Measurements from ENCODE around the gene G6PC1. TPM values are rescaled to one million over a fixed set of nuclear protein-coding genes. Genes with fewer than 3 reads are reported as not detected.
"Not testable (repeated sequence)": the region's sequence is repeated elsewhere in the genome, so short reads cannot be mapped to it uniquely, and the experiment has no call there.

Gene G6PC1
- total RNA-seq, 1 experiment from 2014 or later = 0.08 TPM

DNA sequence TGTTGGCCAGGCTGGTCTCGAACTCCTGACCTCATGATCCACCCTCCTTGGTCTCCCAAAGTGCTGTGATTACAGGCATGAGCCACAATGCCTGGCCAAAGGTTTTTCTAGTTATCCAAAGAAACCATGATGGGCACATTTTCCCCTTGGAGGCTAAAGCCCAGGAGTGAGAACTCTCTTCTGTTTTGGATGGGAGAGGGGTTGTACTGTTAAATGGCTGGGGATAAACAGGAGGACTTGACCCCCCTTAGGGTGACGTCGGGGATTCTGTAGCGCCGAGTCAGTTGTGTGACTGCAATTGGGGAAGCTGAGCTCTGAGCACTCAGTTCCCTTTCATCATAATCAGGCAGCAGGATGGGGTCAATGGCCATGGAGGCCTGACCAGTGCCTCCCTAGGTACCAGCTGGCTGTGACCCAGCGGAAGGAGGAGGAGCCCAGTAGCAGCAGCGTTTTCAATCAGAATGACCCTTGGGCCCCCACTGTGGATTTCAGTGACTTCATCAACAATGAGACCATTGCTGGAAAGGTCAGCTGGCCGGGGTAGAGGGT, 45.5 kb upstream of the G6PC1 start:
- POLR2A ChIA-PET = no interaction called here
- intact Hi-C loops (cut with micrococcal nuclease; ENCODE audit: unreplicated experiment) = no loop called here

GRCh38 chr17:42856093-42856492, 44.5 kb upstream of the G6PC1 start:
- H3K4me1 ChIP-seq (ENCODE audit: control insufficient read depth, insufficient read depth, low read length); H3K27me3 ChIP-seq (ENCODE audit: control insufficient read depth, insufficient read depth, low read length); H3K9me3 ChIP-seq (ENCODE audit: control insufficient read depth, insufficient read depth, low read depth, low read length); H3K4me3 ChIP-seq (ENCODE audit: low read depth in 2 of 2, low read length in 2 of 2); BruUV-seq (replicated peaks); ATAC-seq; H3K27ac ChIP-seq (ENCODE audit: low read length); in situ Hi-C loops (cut with HindIII; ENCODE audit: low pct_unique_long_range_greater_than_20kb, low sequenced_read_pairs); H3K36me3 ChIP-seq (ENCODE audit: control insufficient read depth, insufficient read depth, low read length); POLR2A ChIA-PET; DNase-seq (ENCODE audit: low read depth, low spot score); CTCF ChIA-PET; intact Hi-C loops (cut with micrococcal nuclease; ENCODE audit: unreplicated experiment): not testable (repeated sequence)

More for the DNA sequence above, 45.5 kb upstream of the G6PC1 start:
- Histone ChIP-seq H3K27ac (ENCODE audit: low read length) (no peak overlapping the region), H3K4me1 (ENCODE audit: control insufficient read depth, insufficient read depth, low read length) (no peaks in the 10 kb centered on the region), H3K27me3 (ENCODE audit: control insufficient read depth, insufficient read depth, low read length) (no peaks in the 10 kb centered on the region), H3K36me3 (ENCODE audit: control insufficient read depth, insufficient read depth, low read length) (no peaks in the 10 kb centered on the region), H3K9me3 (ENCODE audit: control insufficient read depth, insufficient read depth, low read depth, low read length) (no peaks in the 10 kb centered on the region), H3K4me3 (ENCODE audit: low read depth in 2 of 2, low read length in 2 of 2) (no peak overlapping the region)
- DNase-seq (ENCODE audit: low read depth, low spot score) = no peak
- CTCF ChIA-PET = no interaction called here
- in situ Hi-C loops (cut with HindIII; ENCODE audit: low pct_unique_long_range_greater_than_20kb, low sequenced_read_pairs) = no loop called here
- no peak for ATAC-seq
- BruUV-seq (replicated peaks) = no TSS peak
- no peak for TF ChIP-seq TCF7L2 (IDR thresholded peaks at IDR 0.05; ENCODE audit: low read depth, low read length)
- no peak for TF ChIP-seq POLR2AphosphoS5 (IDR thresholded peaks at IDR 0.05; ENCODE audit: low read depth, low read length)
- TF ChIP-seq REST (IDR thresholded peaks at IDR 0.05; ENCODE audit: insufficient read depth in 1 of 2, low read depth in 2 of 2, low read length in 1 of 2) = no peak
- no peak for TF ChIP-seq SIN3A (IDR thresholded peaks at IDR 0.05; ENCODE audit: borderline replicate concordance, insufficient read depth, low read depth, low read length)
- TF ChIP-seq, protein P1, sequence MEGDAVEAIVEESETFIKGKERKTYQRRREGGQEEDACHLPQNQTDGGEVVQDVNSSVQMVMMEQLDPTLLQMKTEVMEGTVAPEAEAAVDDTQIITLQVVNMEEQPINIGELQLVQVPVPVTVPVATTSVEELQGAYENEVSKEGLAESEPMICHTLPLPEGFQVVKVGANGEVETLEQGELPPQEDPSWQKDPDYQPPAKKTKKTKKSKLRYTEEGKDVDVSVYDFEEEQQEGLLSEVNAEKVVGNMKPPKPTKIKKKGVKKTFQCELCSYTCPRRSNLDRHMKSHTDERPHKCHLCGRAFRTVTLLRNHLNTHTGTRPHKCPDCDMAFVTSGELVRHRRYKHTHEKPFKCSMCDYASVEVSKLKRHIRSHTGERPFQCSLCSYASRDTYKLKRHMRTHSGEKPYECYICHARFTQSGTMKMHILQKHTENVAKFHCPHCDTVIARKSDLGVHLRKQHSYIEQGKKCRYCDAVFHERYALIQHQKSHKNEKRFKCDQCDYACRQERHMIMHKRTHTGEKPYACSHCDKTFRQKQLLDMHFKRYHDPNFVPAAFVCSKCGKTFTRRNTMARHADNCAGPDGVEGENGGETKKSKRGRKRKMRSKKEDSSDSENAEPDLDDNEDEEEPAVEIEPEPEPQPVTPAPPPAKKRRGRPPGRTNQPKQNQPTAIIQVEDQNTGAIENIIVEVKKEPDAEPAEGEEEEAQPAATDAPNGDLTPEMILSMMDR (IDR thresholded peaks at IDR 0.05) = no peak

GRCh38 chr17:42856516-42856915, 44.1 kb upstream of the G6PC1 start:
- POLR2A ChIA-PET; H3K4me3 ChIP-seq (ENCODE audit: low read depth in 2 of 2, low read length in 2 of 2); DNase-seq (ENCODE audit: low read depth, low spot score); H3K27me3 ChIP-seq (ENCODE audit: control insufficient read depth, insufficient read depth, low read length); BruUV-seq (replicated peaks); in situ Hi-C loops (cut with HindIII; ENCODE audit: low pct_unique_long_range_greater_than_20kb, low sequenced_read_pairs); H3K9me3 ChIP-seq (ENCODE audit: control insufficient read depth, insufficient read depth, low read depth, low read length); CTCF ChIA-PET; intact Hi-C loops (cut with micrococcal nuclease; ENCODE audit: unreplicated experiment); ATAC-seq; H3K36me3 ChIP-seq (ENCODE audit: control insufficient read depth, insufficient read depth, low read length); H3K27ac ChIP-seq (ENCODE audit: low read length); H3K4me1 ChIP-seq (ENCODE audit: control insufficient read depth, insufficient read depth, low read length): not testable (repeated sequence)

Measured in Panc1 (cell line).